HEK293 (cell line): Measurements from ENCODE around the gene KCNH5.

Experiments
- CTCF ChIA-PET: fragments of 350-600 bp; formaldehyde crosslinking; extraction: SDS; loops from one replicate; lab custom pipeline; 2021; ENCODE audit warnings: antibody characterized with exemption; lab: Yijun Ruan, JAX
- POLR2A ChIA-PET: fragments of 300-600 bp; formaldehyde crosslinking; extraction: SDS; loops from one replicate; lab custom pipeline; 2020; ENCODE audit warnings: antibody characterized with exemption, inconsistent platforms; lab: Yijun Ruan, JAX
- H3K27ac ChIP-seq: fragments of 200-500 bp; sonication (Bioruptor generic); 2 replicates; pipeline ENCODE4 v1.5.1; 2014; ENCODE audit warnings: low read depth, low read length, control low read depth, inconsistent platforms; ENCODE audit errors: extremely low read depth
- H3K36me3 ChIP-seq, 2 experiments: fragments of 200-500 bp in 1 of 2; sonication (Bioruptor generic) in 1 of 2; 1 replicate in 1 of 2; 2 replicates in 1 of 2; pipeline ENCODE4 v1.5.1; 2014 to 2017; ENCODE audit warnings: inconsistent platforms in 2 of 2, low read length in 2 of 2; ENCODE audit not compliant: control insufficient read depth in 2 of 2, insufficient read depth in 1 of 2
- H3K4me1 ChIP-seq: fragments of 200-500 bp; sonication (Bioruptor generic); 2 replicates; pipeline ENCODE4 v1.5.1; 2014; ENCODE audit warnings: mild to moderate bottlenecking, low read length, inconsistent platforms; ENCODE audit not compliant: control insufficient read depth, insufficient read depth
- H3K4me3 ChIP-seq: 2 replicates; pipeline ENCODE4 v1.5.1; 2011; ENCODE audit warnings: low read depth, mild to moderate bottlenecking, control low read depth, low read length, moderate library complexity
- H3K9me3 ChIP-seq: fragments of 200-500 bp; sonication (Bioruptor generic); 2 replicates; pipeline ENCODE4 v1.5.1; 2014; ENCODE audit warnings: low read depth, low read length, inconsistent platforms; ENCODE audit not compliant: control insufficient read depth, insufficient read depth
- BCL11A ChIP-seq: fragments of 450-650 bp; formaldehyde crosslinking; IDR thresholded peaks from 2 replicates; pipeline ENCODE4 v1.5.1; 2016; ENCODE audit warnings: low read depth, missing biosample characterization, missing genetic modification characterization
- GLIS2 ChIP-seq: fragments of 450-650 bp; formaldehyde crosslinking; IDR thresholded peaks from 2 replicates; pipeline ENCODE4 v1.5.1; 2016; ENCODE audit warnings: missing biosample characterization, missing genetic modification characterization
- KLF1 ChIP-seq: fragments of 450-650 bp; formaldehyde crosslinking; IDR thresholded peaks from 2 replicates; pipeline ENCODE4 v1.5.1; 2016; ENCODE audit warnings: missing biosample characterization, missing genetic modification characterization
- SP3 ChIP-seq: fragments of 450-650 bp; formaldehyde crosslinking; IDR thresholded peaks from 2 replicates; pipeline ENCODE4 v1.5.1; 2016; ENCODE audit warnings: missing biosample characterization, missing genetic modification characterization
- ZBTB17 ChIP-seq: fragments of 450-650 bp; formaldehyde crosslinking; IDR thresholded peaks from 2 replicates; pipeline ENCODE4 v1.5.1; 2016; ENCODE audit warnings: missing biosample characterization, missing genetic modification characterization
- ZBTB48 ChIP-seq: fragments of 450-650 bp; formaldehyde crosslinking; IDR thresholded peaks from 2 replicates; pipeline ENCODE4 v1.5.1; 2016; ENCODE audit warnings: missing biosample characterization, missing genetic modification characterization
- ZFP3 ChIP-seq: fragments of 450-650 bp; formaldehyde crosslinking; IDR thresholded peaks from 2 replicates; pipeline ENCODE4 v1.5.1; 2016; ENCODE audit warnings: low read depth, missing biosample characterization, missing genetic modification characterization
- ZNF391 ChIP-seq: fragments of 450-650 bp; formaldehyde crosslinking; IDR thresholded peaks from 2 replicates; pipeline ENCODE4 v1.5.1; 2016; ENCODE audit warnings: low read depth, missing biosample characterization, missing genetic modification characterization, borderline replicate concordance
- ZNF433 ChIP-seq: fragments of 450-650 bp; formaldehyde crosslinking; IDR thresholded peaks from 2 replicates; pipeline ENCODE4 v1.5.1; 2016; ENCODE audit warnings: missing biosample characterization, missing genetic modification characterization, low read depth
- ZNF600 ChIP-seq: fragments of 450-650 bp; formaldehyde crosslinking; IDR thresholded peaks from 2 replicates; pipeline ENCODE4 v1.5.1; 2016; ENCODE audit warnings: missing biosample characterization, missing genetic modification characterization
- ZNF654 ChIP-seq: fragments of 450-650 bp; formaldehyde crosslinking; IDR thresholded peaks from 2 replicates; pipeline ENCODE4 v1.5.1; 2016; ENCODE audit warnings: low read depth, missing biosample characterization, missing genetic modification characterization
- ZNF707 ChIP-seq: fragments of 450-650 bp; formaldehyde crosslinking; IDR thresholded peaks from 2 replicates; pipeline ENCODE4 v1.5.1; 2016; ENCODE audit warnings: missing biosample characterization, missing genetic modification characterization
- ZNF777 ChIP-seq: fragments of 450-650 bp; formaldehyde crosslinking; IDR thresholded peaks from 2 replicates; pipeline ENCODE4 v1.5.1; 2017; ENCODE audit warnings: missing biosample characterization, missing genetic modification characterization, borderline replicate concordance
- TF ChIP-seq, protein P1 (sequence below): fragments of 450-650 bp; formaldehyde crosslinking; IDR thresholded peaks from 2 replicates; pipeline ENCODE4 v1.5.1; 2016; ENCODE audit warnings: missing biosample characterization, missing genetic modification characterization
- TF ChIP-seq, protein P2 (sequence below): fragments of 450-650 bp; formaldehyde crosslinking; IDR thresholded peaks from 2 replicates; pipeline ENCODE4 v1.5.1; 2017; ENCODE audit warnings: missing biosample characterization, missing genetic modification characterization
- TF ChIP-seq, protein P3 (sequence below): fragments of 450-650 bp; formaldehyde crosslinking; IDR thresholded peaks from 2 replicates; pipeline ENCODE4 v1.5.1; 2016; ENCODE audit warnings: missing biosample characterization, missing genetic modification characterization
- TF ChIP-seq, protein P4 (sequence below): fragments of 450-650 bp; formaldehyde crosslinking; IDR thresholded peaks from 2 replicates; pipeline ENCODE4 v1.5.1; 2016; ENCODE audit warnings: missing biosample characterization, missing genetic modification characterization
- TF ChIP-seq, protein P5 (sequence below): fragments of 450-650 bp; formaldehyde crosslinking; IDR thresholded peaks from 2 replicates; pipeline ENCODE4 v1.5.1; 2016; ENCODE audit warnings: missing biosample characterization, missing genetic modification characterization

Gene KCNH5

DNA sequence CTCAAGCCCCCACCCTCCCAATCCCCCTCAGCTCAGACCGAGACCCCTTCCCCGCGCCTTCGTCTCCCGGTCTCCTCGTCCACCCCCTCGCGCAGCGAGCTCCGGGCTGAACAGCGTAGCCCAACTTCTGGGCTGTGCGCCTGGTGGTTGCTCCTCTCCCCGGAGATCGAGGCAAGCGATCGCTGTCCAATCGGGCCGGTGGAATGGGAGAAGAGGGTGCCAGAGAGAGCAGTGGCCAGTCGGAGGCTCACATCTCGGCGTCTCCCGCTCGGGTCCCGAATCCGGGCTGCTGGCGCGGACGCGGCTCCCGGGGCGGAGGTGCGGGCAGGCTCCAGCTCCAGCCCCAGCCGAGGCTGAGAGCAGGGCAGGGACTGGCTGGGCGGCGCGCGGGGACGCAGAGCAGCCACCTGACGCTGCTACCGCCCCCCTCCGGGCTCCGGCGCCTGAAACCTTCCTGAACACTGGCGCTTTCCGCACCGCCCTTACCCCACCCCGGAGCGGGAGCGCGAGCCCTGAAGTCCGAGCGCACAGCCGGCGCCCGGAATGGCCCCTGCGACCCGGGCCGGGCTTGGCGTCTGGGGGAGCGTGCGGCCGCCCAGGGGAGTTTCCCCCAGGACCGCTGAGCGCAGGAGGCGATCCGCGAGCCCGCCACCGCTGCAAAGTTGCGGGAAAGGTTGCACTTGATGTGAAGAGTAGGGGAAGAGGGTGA is 508 bp upstream of the KCNH5 start (continued):
- TF ChIP-seq ZNF707 (tag by site-specific recombination) (no peak), GLIS2 (tag by site-specific recombination) (peak; percentile 79; the same call in 1 of the 2 replicates), ZBTB48 (tag by site-specific recombination) (0 out of 2 replicates have a peak, but pooled peaks have one; percentile 17), KLF1 (tag by site-specific recombination) (peak; percentile 52), ZNF600 (peak; percentile 86), ZNF433 (tag by site-specific recombination) (no peak), ZBTB17 (tag by site-specific recombination) (peak; percentile 64), ZNF777 (0 out of 2 replicates have a peak, but pooled peaks have one; percentile 41), SP3 (tag by site-specific recombination) (peak; percentile 18; the same call in 1 of the 2 replicates), ZNF391 (tag by site-specific recombination) (no peak)
- TF ChIP-seq, protein P1, sequence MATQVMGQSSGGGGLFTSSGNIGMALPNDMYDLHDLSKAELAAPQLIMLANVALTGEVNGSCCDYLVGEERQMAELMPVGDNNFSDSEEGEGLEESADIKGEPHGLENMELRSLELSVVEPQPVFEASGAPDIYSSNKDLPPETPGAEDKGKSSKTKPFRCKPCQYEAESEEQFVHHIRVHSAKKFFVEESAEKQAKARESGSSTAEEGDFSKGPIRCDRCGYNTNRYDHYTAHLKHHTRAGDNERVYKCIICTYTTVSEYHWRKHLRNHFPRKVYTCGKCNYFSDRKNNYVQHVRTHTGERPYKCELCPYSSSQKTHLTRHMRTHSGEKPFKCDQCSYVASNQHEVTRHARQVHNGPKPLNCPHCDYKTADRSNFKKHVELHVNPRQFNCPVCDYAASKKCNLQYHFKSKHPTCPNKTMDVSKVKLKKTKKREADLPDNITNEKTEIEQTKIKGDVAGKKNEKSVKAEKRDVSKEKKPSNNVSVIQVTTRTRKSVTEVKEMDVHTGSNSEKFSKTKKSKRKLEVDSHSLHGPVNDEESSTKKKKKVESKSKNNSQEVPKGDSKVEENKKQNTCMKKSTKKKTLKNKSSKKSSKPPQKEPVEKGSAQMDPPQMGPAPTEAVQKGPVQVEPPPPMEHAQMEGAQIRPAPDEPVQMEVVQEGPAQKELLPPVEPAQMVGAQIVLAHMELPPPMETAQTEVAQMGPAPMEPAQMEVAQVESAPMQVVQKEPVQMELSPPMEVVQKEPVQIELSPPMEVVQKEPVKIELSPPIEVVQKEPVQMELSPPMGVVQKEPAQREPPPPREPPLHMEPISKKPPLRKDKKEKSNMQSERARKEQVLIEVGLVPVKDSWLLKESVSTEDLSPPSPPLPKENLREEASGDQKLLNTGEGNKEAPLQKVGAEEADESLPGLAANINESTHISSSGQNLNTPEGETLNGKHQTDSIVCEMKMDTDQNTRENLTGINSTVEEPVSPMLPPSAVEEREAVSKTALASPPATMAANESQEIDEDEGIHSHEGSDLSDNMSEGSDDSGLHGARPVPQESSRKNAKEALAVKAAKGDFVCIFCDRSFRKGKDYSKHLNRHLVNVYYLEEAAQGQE (tag by site-specific recombination) = peak; percentile 90
- TF ChIP-seq, protein P2, sequence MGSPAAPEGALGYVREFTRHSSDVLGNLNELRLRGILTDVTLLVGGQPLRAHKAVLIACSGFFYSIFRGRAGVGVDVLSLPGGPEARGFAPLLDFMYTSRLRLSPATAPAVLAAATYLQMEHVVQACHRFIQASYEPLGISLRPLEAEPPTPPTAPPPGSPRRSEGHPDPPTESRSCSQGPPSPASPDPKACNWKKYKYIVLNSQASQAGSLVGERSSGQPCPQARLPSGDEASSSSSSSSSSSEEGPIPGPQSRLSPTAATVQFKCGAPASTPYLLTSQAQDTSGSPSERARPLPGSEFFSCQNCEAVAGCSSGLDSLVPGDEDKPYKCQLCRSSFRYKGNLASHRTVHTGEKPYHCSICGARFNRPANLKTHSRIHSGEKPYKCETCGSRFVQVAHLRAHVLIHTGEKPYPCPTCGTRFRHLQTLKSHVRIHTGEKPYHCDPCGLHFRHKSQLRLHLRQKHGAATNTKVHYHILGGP (tag by site-specific recombination) = no peak
- TF ChIP-seq, protein P3, sequence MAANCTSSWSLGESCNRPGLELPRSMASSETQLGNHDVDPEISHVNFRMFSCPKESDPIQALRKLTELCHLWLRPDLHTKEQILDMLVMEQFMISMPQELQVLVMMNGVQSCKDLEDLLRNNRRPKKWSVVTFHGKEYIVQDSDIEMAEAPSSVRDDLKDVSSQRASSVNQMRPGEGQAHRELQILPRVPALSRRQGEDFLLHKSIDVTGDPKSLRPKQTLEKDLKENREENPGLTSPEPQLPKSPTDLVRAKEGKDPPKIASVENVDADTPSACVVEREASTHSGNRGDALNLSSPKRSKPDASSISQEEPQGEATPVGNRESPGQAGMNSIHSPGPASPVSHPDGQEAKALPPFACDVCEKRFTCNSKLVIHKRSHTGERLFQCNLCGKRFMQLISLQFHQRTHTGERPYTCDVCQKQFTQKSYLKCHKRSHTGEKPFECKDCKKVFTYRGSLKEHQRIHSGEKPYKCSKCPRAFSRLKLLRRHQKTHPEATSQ = no peak
- TF ChIP-seq, protein P4, sequence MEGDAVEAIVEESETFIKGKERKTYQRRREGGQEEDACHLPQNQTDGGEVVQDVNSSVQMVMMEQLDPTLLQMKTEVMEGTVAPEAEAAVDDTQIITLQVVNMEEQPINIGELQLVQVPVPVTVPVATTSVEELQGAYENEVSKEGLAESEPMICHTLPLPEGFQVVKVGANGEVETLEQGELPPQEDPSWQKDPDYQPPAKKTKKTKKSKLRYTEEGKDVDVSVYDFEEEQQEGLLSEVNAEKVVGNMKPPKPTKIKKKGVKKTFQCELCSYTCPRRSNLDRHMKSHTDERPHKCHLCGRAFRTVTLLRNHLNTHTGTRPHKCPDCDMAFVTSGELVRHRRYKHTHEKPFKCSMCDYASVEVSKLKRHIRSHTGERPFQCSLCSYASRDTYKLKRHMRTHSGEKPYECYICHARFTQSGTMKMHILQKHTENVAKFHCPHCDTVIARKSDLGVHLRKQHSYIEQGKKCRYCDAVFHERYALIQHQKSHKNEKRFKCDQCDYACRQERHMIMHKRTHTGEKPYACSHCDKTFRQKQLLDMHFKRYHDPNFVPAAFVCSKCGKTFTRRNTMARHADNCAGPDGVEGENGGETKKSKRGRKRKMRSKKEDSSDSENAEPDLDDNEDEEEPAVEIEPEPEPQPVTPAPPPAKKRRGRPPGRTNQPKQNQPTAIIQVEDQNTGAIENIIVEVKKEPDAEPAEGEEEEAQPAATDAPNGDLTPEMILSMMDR (tag by site-specific recombination) = 0 out of 2 replicates have a peak, but pooled peaks have one; percentile 8
- TF ChIP-seq, protein P5, sequence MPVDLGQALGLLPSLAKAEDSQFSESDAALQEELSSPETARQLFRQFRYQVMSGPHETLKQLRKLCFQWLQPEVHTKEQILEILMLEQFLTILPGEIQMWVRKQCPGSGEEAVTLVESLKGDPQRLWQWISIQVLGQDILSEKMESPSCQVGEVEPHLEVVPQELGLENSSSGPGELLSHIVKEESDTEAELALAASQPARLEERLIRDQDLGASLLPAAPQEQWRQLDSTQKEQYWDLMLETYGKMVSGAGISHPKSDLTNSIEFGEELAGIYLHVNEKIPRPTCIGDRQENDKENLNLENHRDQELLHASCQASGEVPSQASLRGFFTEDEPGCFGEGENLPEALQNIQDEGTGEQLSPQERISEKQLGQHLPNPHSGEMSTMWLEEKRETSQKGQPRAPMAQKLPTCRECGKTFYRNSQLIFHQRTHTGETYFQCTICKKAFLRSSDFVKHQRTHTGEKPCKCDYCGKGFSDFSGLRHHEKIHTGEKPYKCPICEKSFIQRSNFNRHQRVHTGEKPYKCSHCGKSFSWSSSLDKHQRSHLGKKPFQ (tag by site-specific recombination) = no peak

DNA sequence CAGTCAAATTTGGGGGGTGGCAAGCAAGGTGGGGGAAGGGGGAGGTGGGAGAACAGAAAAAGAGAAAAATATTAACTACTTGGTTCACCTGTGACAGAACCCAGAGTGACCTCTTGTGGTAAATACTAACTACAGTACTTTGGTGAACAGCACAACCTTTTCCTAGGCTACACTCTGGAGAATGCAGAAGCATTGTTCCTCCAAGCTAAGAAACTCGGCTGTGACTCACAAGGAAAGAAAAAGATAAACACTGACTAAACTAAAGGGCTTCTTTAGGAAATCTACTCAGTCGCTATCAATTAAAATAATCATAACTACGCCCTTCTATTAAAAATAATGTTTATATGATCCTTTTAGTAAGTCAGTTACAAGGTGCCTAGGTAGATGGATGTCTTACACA is 5.4 kb downstream of the KCNH5 start:
- Histone ChIP-seq H3K36me3 (no peaks in the 10 kb centered on the region), H3K9me3 (no peaks in the 10 kb centered on the region), H3K4me3 (no peak overlapping the region), H3K27ac (no peak overlapping the region), H3K4me1 (no peaks in the 10 kb centered on the region)
- POLR2A ChIA-PET = no interaction called here
- TF ChIP-seq ZFP3 (tag by site-specific recombination) = no peak
- TF ChIP-seq ZNF654 (tag by site-specific recombination) = peak; percentile 21; the same call in 1 of the 2 replicates
- no peak for TF ChIP-seq BCL11A (tag by site-specific recombination)
- CTCF ChIA-PET = no interaction called here
